Measurements from ENCODE around the gene NBEAL2. TPM values are rescaled to one million over a fixed set of nuclear protein-coding genes. Genes with fewer than 3 reads are reported as not detected.

NBEAL2 gene
- total RNA-seq, 1 donor from 2014 or later = 70.2 TPM

- H3K27ac ChIP-seq = no peak overlapping the region
- intact Hi-C loops (cut with DNase I) = no loop called here
Measured at GRCh38 chr3:46942481-46943236, 36.8 kb upstream of the NBEAL2 start.

GRCh38 chr3:46943237-46944187 is 36.0 kb upstream of the NBEAL2 start:
- Histone ChIP-seq H3K27ac (no peak overlapping the region), H3K4me1 (peaks cover 14 to 17% of the 10 kb centered on the region in 2 donors), H3K9me3 (no peaks in the 10 kb centered on the region), H3K27me3 (no peaks in the 10 kb centered on the region), H3K36me3 (peaks cover 9 to 26% of the 10 kb centered on the region in 2 donors), H3K4me3 (no peak overlapping the region)
- no peak for DNase-seq (ENCODE audit: low spot score in 2 of 2)
- intact Hi-C loops (cut with DNase I) = no loop called here
- TF ChIP-seq, protein P1, sequence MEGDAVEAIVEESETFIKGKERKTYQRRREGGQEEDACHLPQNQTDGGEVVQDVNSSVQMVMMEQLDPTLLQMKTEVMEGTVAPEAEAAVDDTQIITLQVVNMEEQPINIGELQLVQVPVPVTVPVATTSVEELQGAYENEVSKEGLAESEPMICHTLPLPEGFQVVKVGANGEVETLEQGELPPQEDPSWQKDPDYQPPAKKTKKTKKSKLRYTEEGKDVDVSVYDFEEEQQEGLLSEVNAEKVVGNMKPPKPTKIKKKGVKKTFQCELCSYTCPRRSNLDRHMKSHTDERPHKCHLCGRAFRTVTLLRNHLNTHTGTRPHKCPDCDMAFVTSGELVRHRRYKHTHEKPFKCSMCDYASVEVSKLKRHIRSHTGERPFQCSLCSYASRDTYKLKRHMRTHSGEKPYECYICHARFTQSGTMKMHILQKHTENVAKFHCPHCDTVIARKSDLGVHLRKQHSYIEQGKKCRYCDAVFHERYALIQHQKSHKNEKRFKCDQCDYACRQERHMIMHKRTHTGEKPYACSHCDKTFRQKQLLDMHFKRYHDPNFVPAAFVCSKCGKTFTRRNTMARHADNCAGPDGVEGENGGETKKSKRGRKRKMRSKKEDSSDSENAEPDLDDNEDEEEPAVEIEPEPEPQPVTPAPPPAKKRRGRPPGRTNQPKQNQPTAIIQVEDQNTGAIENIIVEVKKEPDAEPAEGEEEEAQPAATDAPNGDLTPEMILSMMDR (IDR thresholded peaks at IDR 0.05) = no peak

More at GRCh38 chr3:46942481-46943236, 36.8 kb upstream of the NBEAL2 start:
- TF ChIP-seq, protein P1 (IDR thresholded peaks at IDR 0.05) = no peak
- no peak overlapping the region for H3K4me3 ChIP-seq
- H3K36me3 ChIP-seq = peaks cover 9 to 34% of the 10 kb centered on the region in 2 donors
- H3K9me3 ChIP-seq = no peaks in the 10 kb centered on the region
- DNase-seq (ENCODE audit: low spot score in 2 of 2) = no peak
- H3K4me1 ChIP-seq = peaks cover 7 to 10% of the 10 kb centered on the region in 2 donors
- no peaks in the 10 kb centered on the region for H3K27me3 ChIP-seq

DNA sequence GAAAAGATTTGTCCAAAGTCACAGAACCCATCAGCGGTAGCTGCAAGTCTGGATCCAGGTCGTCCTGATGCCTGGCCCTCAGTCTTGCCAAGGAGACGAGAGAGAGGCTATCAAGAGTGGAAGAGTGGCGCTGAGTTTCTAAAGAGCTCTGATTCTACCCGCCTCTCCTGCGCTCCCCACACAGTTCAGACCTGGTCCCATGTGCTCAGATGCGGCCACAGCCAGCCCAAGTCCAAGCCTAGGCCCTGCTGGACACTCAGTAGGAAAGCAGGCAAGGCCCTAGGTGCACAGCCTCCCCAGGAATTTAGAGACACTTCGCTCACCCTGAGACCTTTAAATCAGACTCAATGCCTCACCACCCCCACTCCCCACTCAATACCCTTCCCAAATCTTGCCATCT is 35.3 kb upstream of the NBEAL2 start:
- Histone ChIP-seq H3K4me1 (peaks cover 16 to 23% of the 10 kb centered on the region in 2 donors), H3K36me3 (peaks cover 9 to 20% of the 10 kb centered on the region in 2 donors), H3K4me3 (no peak overlapping the region), H3K27me3 (no peaks in the 10 kb centered on the region), H3K27ac (peak overlapping the region in 1 of 2 donors; percentile 31), H3K9me3 (no peaks in the 10 kb centered on the region)
- intact Hi-C loops (cut with DNase I) = no loop called here
- TF ChIP-seq, protein P1 (IDR thresholded peaks at IDR 0.05) = no peak
- no peak for DNase-seq (ENCODE audit: low spot score in 2 of 2)

- Histone ChIP-seq H3K4me1 (peaks cover 16 to 31% of the 10 kb centered on the region in 2 donors), H3K9me3 (no peaks in the 10 kb centered on the region), H3K4me3 (no peak overlapping the region), H3K27ac (peak overlapping the region; percentile 69 to 75), H3K27me3 (no peaks in the 10 kb centered on the region), H3K36me3 (peaks cover 0 to 7% of the 10 kb centered on the region in 2 donors)
- intact Hi-C loops (cut with DNase I) = no loop called here
- DNase-seq (ENCODE audit: low spot score in 2 of 2) = no peak
- TF ChIP-seq, protein P1 (IDR thresholded peaks at IDR 0.05) = no peak
Measured at GRCh38 chr3:46946416-46946815, 33.0 kb upstream of the NBEAL2 start.

GRCh38 chr3:46946856-46947545 is 32.5 kb upstream of the NBEAL2 start:
- Histone ChIP-seq H3K27ac (peak overlapping the region; percentile 69 to 75), H3K4me1 (peaks cover 16 to 31% of the 10 kb centered on the region in 2 donors)

More at GRCh38 chr3:46946856-46947545, 32.5 kb upstream of the NBEAL2 start:
- DNase-seq (ENCODE audit: low spot score in 2 of 2) = peak in 1 of 2 donors; percentile 76
- intact Hi-C loops (cut with DNase I) = no loop called here
- H3K4me3 ChIP-seq = no peak overlapping the region
- no peaks in the 10 kb centered on the region for H3K9me3 ChIP-seq
- TF ChIP-seq, protein P1 (IDR thresholded peaks at IDR 0.05) = no peak
- H3K36me3 ChIP-seq = peaks cover 0 to 6% of the 10 kb centered on the region in 2 donors
- H3K27me3 ChIP-seq = no peaks in the 10 kb centered on the region
